Transverse colon (tissue), 4 donors: Measurements from ENCODE around the gene C3orf52. TPM values are rescaled to one million over a fixed set of nuclear protein-coding genes. Genes with fewer than 3 reads are reported as not detected.

ENCODE experiments used
- DNase-seq: peaks from one replicate; pipeline ENCODE4 v3.0.0-alpha.2; 2019
- H3K27ac ChIP-seq, 4 donors: fragments of 200-600 bp; sonication (generic); 2 replicates each; pipeline ENCODE4 v1.5.1; 2016 to 2018; ENCODE audit warnings: inconsistent platforms in 4 of 4
- H3K27me3 ChIP-seq: fragments of 200-600 bp; sonication (generic); 2 replicates; pipeline ENCODE4 v1.5.1; 2017; ENCODE audit warnings: inconsistent platforms
- H3K36me3 ChIP-seq, 4 donors: fragments of 200-600 bp; sonication (generic); 2 replicates each; pipeline ENCODE4 v1.5.1; 2017 to 2019; ENCODE audit warnings: inconsistent platforms in 4 of 4
- H3K4me1 ChIP-seq, 4 donors: fragments of 200-600 bp; sonication (generic); 2 replicates each; pipeline ENCODE4 v1.5.1; 2017 to 2020; ENCODE audit warnings: inconsistent platforms in 4 of 4
- H3K4me3 ChIP-seq, 4 donors: fragments of 200-600 bp; sonication (generic); 1 replicate in 1 of 4; 2 replicates in 3 of 4; pipeline versions ENCODE4 v1.5.1 to v1.6.1; 2017 to 2019; ENCODE audit warnings: inconsistent platforms in 4 of 4
- H3K9me3 ChIP-seq, 2 donors: fragments of 200-600 bp; sonication (generic); 2 replicates each; pipeline ENCODE4 v1.5.1; 2017 to 2019; ENCODE audit warnings: inconsistent platforms in 2 of 2
- EP300 ChIP-seq: sonication (generic); formaldehyde crosslinking; IDR thresholded peaks from one replicate; pipeline ENCODE4 v1.6.1; 2017; ENCODE audit warnings: antibody characterized with exemption, low read depth
- POLR2A ChIP-seq: fragments of 450-650 bp; IDR thresholded peaks from one replicate; pipeline ENCODE4 v1.6.1; 2016; ENCODE audit warnings: antibody characterized with exemption, mild to moderate bottlenecking, moderate library complexity
- POLR2AphosphoS5 ChIP-seq, 3 donors: sonication (generic); formaldehyde crosslinking; IDR thresholded peaks; one replicate each; pipeline ENCODE4 v1.6.1; 2016; ENCODE audit warnings: antibody characterized with exemption in 3 of 3
- WGBS, 2 donors: methylation state at CpG; one replicate each; pipeline ENCODE4 v1.1.5; 2018; ENCODE audit warnings: low coverage in 1 of 2; 5-methylcytosine and 5-hydroxymethylcytosine counted together
- in situ Hi-C, 4 donors: fragments of 200-750 bp; cut with MboI; loops; one replicate each; pipeline versions ENCODE4 v1.15.0 to v1.15.1; 2017; ENCODE audit warnings: low sequenced_read_pairs in 3 of 4, low pct_ligation_motif_present in 1 of 4, low pct_unique_long_range_greater_than_20kb in 1 of 4
- intact Hi-C: fragments of 100-400 bp; cut with DNase I; formaldehyde crosslinking; loops from one replicate; pipeline ENCODE4 v1.15.1; 2023; ENCODE audit warnings: low total_unique reads
- total RNA-seq, 4 donors: library from RNA; depleted of rRNA; stranded (reverse); fragments of >200 nt; gene quantifications; one replicate each; pipeline ENCODE4 v1.1.0, GENCODE V29; 2016
- TF ChIP-seq, protein P1 (sequence below), 5 experiments: fragments of 200-600 bp in 3 of 5; fragments of 450-650 bp in 2 of 5; sonication (generic) in 3 of 5; IDR thresholded peaks; 1 replicate in 2 of 5; 2 replicates in 3 of 5; pipeline ENCODE4 v1.5.1; 2016 to 2017; ENCODE audit warnings: antibody characterized with exemption in 5 of 5, inconsistent platforms in 3 of 5, mild to moderate bottlenecking in 2 of 5, moderate library complexity in 1 of 5

Gene C3orf52
- total RNA-seq, 4 donors from 2014 or later: 26.9 to 65.7 (median 47.1) TPM

DNA sequence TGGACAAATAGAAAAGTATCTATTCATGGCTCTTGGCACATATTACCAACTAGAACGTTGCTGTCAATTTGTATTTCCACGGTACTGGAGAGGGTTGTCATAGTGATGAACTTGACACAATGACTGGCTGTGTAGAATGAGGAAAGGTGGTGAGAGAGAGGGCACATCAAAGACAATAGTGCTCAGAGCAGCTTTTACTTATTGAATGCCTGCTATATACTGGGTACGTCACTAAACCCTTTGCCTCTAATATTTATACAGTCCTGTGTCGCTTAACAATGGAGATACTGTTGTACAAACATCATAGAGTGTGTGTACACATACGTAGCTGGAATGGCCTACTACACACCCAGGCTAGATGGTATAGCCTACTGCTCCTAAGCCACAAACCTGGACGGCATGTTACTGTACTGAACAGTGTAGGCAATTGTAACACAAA is 43.3 kb upstream of the C3orf52 start:
- WGBS, 2 donors: 38 to 52% methylated on average over 4 to 6 of the region's 6 CpGs
- TF ChIP-seq POLR2AphosphoS5 (IDR thresholded peaks at IDR 0.05): peak in 1 of 3 donors; percentile 17
- TF ChIP-seq, protein P1, sequence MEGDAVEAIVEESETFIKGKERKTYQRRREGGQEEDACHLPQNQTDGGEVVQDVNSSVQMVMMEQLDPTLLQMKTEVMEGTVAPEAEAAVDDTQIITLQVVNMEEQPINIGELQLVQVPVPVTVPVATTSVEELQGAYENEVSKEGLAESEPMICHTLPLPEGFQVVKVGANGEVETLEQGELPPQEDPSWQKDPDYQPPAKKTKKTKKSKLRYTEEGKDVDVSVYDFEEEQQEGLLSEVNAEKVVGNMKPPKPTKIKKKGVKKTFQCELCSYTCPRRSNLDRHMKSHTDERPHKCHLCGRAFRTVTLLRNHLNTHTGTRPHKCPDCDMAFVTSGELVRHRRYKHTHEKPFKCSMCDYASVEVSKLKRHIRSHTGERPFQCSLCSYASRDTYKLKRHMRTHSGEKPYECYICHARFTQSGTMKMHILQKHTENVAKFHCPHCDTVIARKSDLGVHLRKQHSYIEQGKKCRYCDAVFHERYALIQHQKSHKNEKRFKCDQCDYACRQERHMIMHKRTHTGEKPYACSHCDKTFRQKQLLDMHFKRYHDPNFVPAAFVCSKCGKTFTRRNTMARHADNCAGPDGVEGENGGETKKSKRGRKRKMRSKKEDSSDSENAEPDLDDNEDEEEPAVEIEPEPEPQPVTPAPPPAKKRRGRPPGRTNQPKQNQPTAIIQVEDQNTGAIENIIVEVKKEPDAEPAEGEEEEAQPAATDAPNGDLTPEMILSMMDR (IDR thresholded peaks at IDR 0.05): no peak
- Histone ChIP-seq H3K4me3 (no peak overlapping the region), H3K27ac (peak overlapping the region in 2 of 4 donors; percentile 9 to 38), H3K9me3 (no peaks in the 10 kb centered on the region), H3K36me3 (no peaks in the 10 kb centered on the region), H3K4me1 (peaks cover 0 to 9% (median 2%) of the 10 kb centered on the region in 4 donors), H3K27me3 (no peaks in the 10 kb centered on the region)
- intact Hi-C loops: no loop called here
- in situ Hi-C loops: no loop called here
- DNase-seq: peak; percentile 10

DNA sequence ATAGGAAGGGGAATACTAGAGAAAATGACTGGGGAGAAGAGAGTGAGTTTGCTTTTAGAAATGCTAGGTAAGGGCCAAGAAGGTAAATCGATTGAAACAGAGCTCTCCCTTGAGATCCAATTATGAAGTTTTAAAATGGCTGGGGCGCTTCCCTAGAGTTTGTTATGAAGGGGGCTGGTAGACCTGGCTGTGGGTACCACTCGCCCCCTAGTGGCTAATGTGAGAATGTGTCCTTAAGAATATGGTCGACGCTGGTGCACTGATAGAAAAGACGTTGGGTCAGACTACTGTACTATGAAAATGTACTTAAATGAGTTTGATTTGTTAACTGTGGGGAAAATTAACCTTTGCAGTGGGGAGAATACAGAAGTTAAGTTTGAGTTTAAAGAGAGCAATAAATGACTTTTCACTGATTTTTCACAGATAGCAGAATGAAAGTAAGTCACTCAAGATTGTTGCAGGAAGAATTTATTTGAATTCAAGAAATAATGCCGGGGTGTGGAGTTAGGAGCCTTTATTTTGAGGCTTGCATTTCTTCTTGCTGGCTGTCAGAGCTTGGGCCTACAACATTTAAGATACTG is 42.5 kb upstream of the C3orf52 start:
- no peaks in the 10 kb centered on the region for H3K9me3 ChIP-seq
- DNase-seq: peak; percentile 26
- WGBS, 2 donors: 7 to 11% methylated on average over 7 of the region's 7 CpGs
- H3K4me1 ChIP-seq: peaks cover 0 to 9% (median 2%) of the 10 kb centered on the region in 4 donors
- H3K27me3 ChIP-seq: no peaks in the 10 kb centered on the region
- TF ChIP-seq POLR2AphosphoS5 (IDR thresholded peaks at IDR 0.05) (no peak), POLR2A (no peak), EP300 (no peak)
- TF ChIP-seq, protein P1 (IDR thresholded peaks at IDR 0.05): peak; percentile 76 to 90 (median 83)
- intact Hi-C loops: no loop called here
- H3K27ac ChIP-seq: peak overlapping the region in 2 of 4 donors; percentile 9 to 38
- in situ Hi-C loops: no loop called here
- no peak overlapping the region for H3K4me3 ChIP-seq
- H3K36me3 ChIP-seq: no peaks in the 10 kb centered on the region

DNA sequence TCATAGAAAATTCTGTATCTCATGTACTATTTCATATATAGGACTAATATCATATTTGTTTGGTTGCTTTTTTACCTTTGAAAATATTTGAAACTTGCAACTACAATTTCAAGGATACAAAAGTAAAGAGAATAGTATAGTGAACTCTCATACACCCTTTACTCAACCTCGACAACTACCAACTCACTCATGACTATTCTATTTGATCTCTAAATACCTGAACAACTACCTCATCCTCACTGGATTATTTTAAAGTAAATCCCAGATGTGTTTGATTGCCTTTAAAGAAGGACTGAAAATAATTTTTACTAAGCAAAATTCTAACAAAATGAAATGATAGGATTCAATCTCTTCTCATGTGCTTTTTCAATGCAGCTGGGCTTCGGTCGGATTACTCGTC is 39.6 kb upstream of the C3orf52 start:
- no peak overlapping the region for H3K27ac ChIP-seq
- no peaks in the 10 kb centered on the region for H3K27me3 ChIP-seq
- 70 to 73% methylated on average over 4 of the region's 4 CpGs for WGBS, 2 donors
- no peaks in the 10 kb centered on the region for H3K36me3 ChIP-seq
- peaks cover 0 to 9% (median 2%) of the 10 kb centered on the region in 4 donors for H3K4me1 ChIP-seq
- TF ChIP-seq EP300 (no peak), POLR2A (no peak), POLR2AphosphoS5 (IDR thresholded peaks at IDR 0.05) (no peak)
- TF ChIP-seq, protein P1 (IDR thresholded peaks at IDR 0.05): no peak
- intact Hi-C loops (no loop called here), in situ Hi-C loops (no loop called here)
- no peaks in the 10 kb centered on the region for H3K9me3 ChIP-seq
- H3K4me3 ChIP-seq: no peak overlapping the region
- DNase-seq: no peak

DNA sequence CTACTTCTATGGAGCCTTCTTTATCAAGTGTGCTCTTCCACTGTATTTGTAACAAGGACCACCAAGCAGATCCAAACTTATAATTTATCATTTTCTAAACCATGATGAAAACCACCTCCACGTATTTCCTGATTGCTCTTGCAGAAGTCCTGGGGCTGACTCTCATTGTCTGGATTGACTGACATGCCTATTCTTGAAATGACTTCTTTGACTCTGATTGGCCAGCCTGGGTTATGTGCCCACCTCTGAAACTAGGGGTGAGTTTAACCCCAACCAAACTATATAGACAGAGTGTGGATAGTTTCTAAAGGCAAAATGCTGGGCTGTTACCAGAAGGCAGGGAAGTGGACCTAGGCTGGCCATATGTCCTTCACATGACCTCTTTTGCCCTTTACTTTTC is 38.9 kb upstream of the C3orf52 start:
- intact Hi-C loops: no loop called here
- TF ChIP-seq, protein P1 (IDR thresholded peaks at IDR 0.05): no peak
- TF ChIP-seq EP300 (no peak), POLR2A (no peak), POLR2AphosphoS5 (IDR thresholded peaks at IDR 0.05) (no peak)
- DNase-seq: no peak
- in situ Hi-C loops: no loop called here
- WGBS, 2 donors: 80 to 90% methylated on average over 1 of the region's 1 CpG
- peaks cover 0 to 9% (median 2%) of the 10 kb centered on the region in 4 donors for H3K4me1 ChIP-seq
- H3K9me3 ChIP-seq: no peaks in the 10 kb centered on the region
- H3K4me3 ChIP-seq: no peak overlapping the region
- no peak overlapping the region for H3K27ac ChIP-seq
- H3K27me3 ChIP-seq: no peaks in the 10 kb centered on the region
- H3K36me3 ChIP-seq: no peaks in the 10 kb centered on the region
